Right forelimb (tissue), 1 donor: ENCODE results near the gene GABARAP.

Experiments used
- DNase-seq: peaks from one replicate; pipeline ENCODE4 v3.0.0-alpha.2; 2018

Gene GABARAP

DNA sequence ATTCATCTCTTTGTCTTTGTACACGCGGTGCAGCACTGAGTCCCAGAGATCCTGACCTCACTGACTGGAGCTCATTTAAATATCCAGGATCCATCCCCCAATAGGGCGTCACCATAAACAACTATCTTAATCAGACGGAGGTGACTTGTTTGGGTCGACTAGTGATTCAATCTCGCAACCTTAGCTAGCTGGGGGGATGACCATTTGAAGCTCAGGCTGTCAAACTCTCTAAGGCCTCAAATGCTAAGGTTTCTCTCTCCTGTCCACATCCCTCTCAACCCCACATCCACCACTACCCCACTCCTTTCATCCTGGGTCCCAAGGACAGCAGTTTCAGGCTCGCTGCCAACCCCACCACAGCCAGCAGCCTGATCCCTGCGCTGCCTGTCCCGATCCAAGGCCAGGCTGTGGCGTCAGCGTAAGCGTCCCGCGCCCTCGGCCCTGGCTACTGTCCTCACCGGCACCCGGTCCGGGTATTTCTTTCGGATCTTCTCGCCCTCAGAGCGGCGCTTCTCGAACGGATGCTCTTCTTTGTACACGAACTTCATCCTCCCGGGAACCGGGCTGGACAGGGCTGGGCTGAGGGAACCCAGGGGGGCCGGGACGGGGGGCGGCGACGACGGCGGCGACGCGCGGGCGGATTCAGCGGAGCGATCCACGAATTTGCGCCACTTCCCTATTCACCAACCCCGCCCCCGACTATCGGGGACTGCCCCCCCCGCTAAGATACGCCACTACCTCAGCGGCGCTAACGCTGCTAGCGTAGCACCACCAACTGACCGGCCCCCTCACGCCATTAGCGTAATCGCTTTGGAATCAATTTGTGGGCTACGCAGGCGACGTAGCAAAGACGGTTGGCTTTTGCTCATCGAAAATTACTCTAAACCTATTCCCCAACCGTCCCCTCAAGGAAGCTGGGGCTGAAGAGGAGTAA lies at the start of gene GABARAP:
GABARAP (minus strand) TSS at position 667 of the 934 bp plus-strand sequence; CDS start at position 548, 119 bp downstream.
- peak; percentile 99 for DNase-seq

- no peak for DNase-seq
These were observed 48.4 kb upstream of the GABARAP start for GRCh38 chr17:7290685-7291084.

DNA sequence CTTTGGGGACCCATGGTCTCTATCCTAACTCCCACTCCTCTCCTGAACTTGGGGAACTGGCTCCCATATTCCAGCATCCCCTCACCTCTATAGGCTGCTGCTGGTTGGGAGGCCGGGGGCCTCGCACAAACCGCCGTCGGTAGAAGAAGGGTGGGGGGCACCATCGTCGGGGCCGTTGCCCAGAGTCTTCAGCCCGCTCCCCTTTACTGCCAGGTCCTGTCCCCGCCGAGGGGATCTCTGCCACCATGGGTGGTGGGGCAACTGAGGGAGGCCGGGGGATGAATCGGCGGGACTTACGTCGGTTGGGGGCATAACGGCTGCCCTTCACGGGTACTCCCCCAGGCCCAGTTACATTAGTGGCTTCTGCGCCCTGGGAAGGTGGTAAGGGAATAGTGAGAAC lies 47.9 kb upstream of the GABARAP start:
- DNase-seq = no peak

DNA sequence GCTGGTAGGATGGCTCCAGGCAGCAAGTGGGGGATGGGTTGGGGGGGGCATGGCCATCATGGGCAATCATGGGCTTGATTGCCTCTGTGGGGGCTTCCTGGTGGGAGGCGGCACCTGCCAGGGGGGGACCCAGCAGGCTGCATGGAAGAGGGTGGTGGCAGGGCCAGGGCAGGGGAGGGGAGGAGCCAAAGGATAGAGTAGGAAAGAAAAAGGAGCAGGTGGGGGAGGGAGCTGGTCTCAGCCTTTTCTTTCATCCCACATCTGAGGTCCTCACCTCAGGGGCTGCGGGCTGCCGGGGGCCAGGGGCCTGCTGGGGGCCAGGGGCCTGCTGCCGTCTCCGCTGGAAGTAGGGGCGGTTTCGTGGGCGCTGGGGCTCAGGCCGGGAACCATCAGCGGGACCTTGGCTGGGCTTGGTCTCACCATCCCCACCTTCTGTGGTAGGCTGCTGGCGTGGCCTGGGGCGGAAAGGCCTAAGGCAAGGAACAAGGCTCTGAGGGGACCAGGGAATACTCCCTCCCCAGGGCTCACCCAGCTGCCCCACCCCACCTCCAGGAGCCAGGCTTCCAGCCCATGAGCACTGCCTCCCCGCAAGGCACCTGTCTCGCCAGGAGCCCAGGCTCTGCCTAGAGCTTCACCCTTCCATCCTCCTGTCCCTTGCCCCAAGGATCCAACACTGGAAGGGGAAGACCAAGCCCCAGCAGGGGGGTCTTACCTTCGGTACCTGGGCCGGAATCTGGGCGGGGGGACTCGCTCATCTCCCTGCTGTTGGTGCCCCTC lies 47.2 kb upstream of the GABARAP start:
- no peak for DNase-seq

- no peak for DNase-seq
These were observed 43.4 kb upstream of the GABARAP start for GRCh38 chr17:7285679-7286078.

DNA sequence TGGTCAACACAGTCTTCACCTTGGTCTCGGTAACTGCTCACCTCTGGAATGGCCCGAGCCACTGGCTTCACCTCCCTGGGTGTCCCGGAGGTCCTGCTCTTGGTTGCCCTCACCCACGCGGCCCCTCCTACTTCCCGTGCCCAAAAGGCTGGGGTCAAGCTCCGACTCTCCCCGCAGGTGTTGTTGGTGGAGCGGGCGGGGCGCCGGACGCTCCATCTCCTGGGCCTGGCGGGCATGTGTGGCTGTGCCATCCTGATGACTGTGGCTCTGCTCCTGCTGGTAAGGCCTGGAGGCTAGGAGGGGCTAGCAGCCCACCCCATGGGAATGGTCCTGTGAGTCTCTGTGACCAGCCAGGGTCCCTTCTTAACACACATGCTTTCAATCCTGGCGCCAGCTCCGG lies 42.7 kb upstream of the GABARAP start:
- no peak for DNase-seq

- no peak for DNase-seq
These were observed 41.4 kb upstream of the GABARAP start for GRCh38 chr17:7283471-7284216.

DNA sequence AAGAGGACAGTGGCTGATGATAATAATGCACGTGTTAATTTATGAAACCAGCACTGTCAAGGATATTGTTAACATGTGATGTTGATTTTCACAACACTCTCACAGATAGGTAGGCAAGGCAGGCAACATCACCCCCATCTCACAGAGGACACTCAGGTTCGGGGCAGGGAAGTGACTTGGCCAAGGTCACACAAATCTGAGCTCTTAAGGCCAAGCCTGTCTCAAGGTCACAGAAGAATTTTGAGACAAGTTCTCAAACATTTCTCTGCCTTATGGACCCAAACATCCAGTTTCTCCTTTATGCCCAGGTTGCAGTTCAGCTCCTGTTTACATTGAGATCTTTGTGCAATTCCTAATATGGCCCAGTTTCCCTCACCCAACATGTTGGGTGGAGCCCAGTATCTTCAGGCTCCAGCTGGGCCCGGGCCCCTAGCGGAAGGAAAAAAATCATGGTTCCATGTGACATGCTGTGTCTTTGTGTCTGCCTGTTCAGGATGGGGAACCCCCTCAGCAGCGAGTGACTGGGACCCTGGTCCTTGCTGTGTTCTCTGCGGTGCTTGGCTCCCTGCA lies 40.6 kb upstream of the GABARAP start:
- DNase-seq = no peak

GRCh38 chr17:7281953-7282751 lies 39.9 kb upstream of the GABARAP start:
- peak; percentile 52 for DNase-seq

- DNase-seq = peak; percentile 92
These were observed 39.1 kb upstream of the GABARAP start, which contains the start of gene SLC2A4 for GRCh38 chr17:7281074-7281952. Gene SLC2A4 (plus strand): TSS chr17:7281718. CDS start chr17:7281935, 217 bp downstream.

DNA sequence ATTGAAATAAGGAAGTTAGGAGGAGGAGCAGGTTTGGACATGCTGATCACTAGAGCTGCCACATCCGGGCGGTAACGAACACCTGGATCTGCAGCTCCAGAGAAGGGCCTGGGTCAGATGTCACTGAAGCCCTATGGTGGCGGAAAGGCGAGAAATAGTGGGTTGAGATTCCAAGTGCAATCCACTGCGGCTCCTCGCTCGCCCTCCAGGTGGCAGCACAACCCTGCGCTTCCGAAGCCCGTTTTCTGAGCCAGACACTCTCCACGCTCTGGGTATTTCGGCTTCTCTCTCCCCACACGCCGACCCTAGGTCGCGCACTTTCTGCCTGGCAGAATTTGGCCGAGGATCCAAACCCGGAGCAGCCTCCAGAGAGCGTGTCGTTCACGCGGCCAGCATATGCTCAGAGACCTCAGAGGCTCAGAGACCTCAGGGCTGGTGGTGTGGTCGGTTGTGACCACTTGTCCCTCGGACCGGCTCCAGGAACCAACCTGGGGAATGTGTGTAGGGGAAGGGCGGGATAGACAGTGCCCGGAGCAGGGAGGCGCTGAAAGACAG lies 38.3 kb upstream of the GABARAP start:
- DNase-seq = peak; percentile 87

DNA sequence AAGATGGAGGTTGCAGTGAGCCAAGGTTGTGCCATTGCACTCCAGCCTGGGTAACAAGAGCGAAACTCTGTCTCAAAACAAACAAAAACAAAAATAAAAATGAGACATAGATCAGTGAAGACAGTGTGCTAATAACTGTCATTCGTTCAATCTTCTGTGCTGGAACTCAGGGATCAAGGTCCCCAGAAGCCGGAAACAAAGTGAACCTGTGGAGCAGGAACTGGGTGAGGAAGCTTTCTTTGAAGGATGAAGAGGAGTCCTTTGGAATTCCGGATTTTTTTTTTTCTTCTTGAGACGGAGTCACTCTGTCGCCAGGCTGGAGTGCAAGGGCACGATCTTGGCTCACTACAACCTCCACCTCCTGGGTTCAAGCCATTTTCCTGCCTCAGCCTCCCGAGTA lies 37.2 kb upstream of the GABARAP start:
- no peak for DNase-seq

DNA sequence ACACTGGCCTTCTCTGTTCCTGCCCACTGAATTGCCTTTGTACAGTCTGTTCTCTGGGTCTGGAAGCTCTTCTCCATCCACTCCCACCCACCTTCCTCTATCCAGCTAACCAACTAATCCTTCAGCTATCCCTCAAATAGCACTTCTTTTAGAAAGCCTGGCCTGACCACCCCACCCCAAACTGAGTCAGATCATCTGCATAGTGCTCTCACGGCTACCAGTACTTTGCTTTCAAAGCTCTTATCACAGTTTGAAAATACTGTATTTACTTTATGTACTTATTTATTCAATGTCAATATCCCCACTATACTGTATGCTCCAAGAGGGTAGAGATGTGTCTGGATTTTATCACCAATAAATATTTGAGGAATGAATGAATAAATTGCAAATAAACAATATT lies 24.5 kb upstream of the GABARAP start:
- DNase-seq = no peak

DNA sequence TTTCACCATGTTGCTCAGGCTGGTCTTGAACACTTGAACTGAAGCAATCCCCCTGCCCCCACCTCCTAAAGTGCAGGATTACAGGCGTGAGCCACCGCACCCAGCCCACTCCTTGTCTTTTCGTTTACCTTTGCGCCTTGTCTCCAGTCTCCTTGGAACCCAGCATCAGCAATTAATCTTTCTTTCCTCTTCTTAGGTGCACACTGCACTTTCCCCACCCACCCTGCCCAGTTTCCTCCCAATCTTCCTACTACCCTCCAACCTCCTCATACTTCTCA lies 21.5 kb upstream of the GABARAP start:
- no peak for DNase-seq

GRCh38 chr17:7262935-7263800 lies 20.9 kb upstream of the GABARAP start:
- no peak for DNase-seq

- DNase-seq = no peak
These were observed 20.1 kb upstream of the GABARAP start, which contains the start of gene CLDN7 for GRCh38 chr17:7262192-7262934. Gene CLDN7 (minus strand): TSS chr17:7262478. CDS start chr17:7262043, 435 bp downstream.

DNA sequence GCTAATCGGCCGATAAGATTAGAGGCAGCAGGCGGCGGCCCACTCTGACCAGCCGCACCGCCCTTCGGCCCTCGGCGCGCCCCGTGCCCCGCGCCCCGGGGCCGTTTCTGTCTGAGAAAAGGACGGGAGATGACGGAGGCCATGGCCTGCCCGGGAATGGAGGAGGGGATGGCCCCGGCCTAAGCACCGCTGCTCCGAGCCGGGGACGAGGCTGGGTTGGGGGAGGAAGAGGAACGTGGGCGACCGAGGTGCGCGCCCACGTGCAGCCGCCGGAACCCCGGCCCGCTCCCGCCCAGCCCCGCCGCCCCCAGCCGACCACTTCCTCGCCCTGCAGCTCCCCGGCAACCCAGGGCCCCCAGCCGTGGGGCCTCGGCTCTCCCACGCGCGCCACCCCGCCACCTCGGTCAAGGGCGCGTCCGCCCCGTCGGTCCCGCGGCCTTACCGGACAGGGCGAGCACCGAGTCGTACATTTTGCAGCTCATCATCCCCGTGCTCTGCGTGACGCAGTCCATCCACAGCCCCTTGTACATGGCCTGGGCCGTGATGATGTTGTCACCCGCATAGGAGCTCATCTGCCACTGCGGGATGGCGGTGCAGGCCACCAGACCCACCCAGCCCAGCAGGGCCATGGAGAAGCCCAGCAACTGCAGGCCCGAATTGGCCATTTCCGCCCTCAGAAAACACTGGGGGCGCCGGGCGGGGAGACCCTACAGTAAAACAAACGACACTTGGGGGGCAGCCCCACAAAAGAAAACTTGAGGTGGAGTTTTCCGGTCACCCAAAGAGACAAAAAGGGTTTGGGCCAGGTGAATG lies 19.3 kb upstream of the GABARAP start:
- no peak for DNase-seq
